ENCODE measurements around the gene ELMO1. TPM values are rescaled to one million over a fixed set of nuclear protein-coding genes. Genes with fewer than 3 reads are reported as not detected.

Gene ELMO1
- total RNA-seq, 1 experiment from 2014 or later, result not detected

DNA sequence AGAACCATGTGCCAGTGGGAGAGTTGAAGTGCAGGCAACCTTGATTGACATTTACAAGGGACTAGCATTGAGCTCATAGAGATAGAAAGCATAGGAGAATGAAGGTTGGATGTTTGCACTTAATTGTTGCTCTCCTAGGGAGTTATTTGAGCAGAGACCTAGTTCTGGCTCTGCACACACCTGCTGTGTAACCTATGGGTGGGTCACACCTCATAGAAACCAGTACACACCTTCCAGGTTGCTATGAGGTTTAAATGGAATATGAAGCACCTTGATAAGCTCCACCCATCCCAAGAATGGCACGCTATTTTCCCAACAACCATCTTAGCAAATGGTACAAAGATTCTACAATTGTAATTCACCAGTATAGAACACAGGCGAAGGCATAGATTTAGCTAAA, 638.2 kb downstream of the ELMO1 start:
- no TSS peak for BruUV-seq (replicated peaks)
- Histone ChIP-seq H3K4me3 (ENCODE audit: low read depth, low read length, poor library complexity, severe bottlenecking) (no peak overlapping the region), H3K27me3 (replicated peaks; ENCODE audit: insufficient read depth, low read depth, low read length, poor library complexity) (peaks cover 6% of the 10 kb centered on the region), H3K36me3 (ENCODE audit: insufficient read depth, low read length, poor library complexity, severe bottlenecking) (no peaks in the 10 kb centered on the region), H3K27ac (ENCODE audit: low read depth, low read length, poor library complexity, severe bottlenecking) (no peak overlapping the region), H3K4me1 (ENCODE audit: insufficient read depth, low read length, poor library complexity, severe bottlenecking) (no peaks in the 10 kb centered on the region), H3K9me3 (ENCODE audit: low read depth, low read length, poor library complexity, severe bottlenecking) (no peaks in the 10 kb centered on the region)
- DNase-seq (ENCODE audit: low spot score), result no peak
- TF ChIP-seq CTCF (conservative IDR thresholded peaks at IDR 0.05; ENCODE audit: low read depth, low read length), result no peak
- no peak for TF ChIP-seq EZH2 (IDR thresholded peaks at IDR 0.05; ENCODE audit: borderline replicate concordance, low read depth, low read length, poor library complexity, severe bottlenecking)
- ChIA-PET POLR2A (ENCODE audit: low non-redundant PET) (no interaction called here), CTCF (no interaction called here)
- intact Hi-C loops (cut with micrococcal nuclease; ENCODE audit: unreplicated experiment), result no loop called here

GRCh38 chr7:36810032-36810431, 638.6 kb downstream of the ELMO1 start:
- no peaks in the 10 kb centered on the region for H3K36me3 ChIP-seq (ENCODE audit: insufficient read depth, low read length, poor library complexity, severe bottlenecking)
- no peaks in the 10 kb centered on the region for H3K9me3 ChIP-seq (ENCODE audit: low read depth, low read length, poor library complexity, severe bottlenecking)
- ChIA-PET POLR2A (ENCODE audit: low non-redundant PET) (no interaction called here), CTCF (no interaction called here)
- no peaks in the 10 kb centered on the region for H3K4me1 ChIP-seq (ENCODE audit: insufficient read depth, low read length, poor library complexity, severe bottlenecking)
- intact Hi-C loops (cut with micrococcal nuclease; ENCODE audit: unreplicated experiment), result no loop called here
- no peak for DNase-seq (ENCODE audit: low spot score)
- H3K27ac ChIP-seq (ENCODE audit: low read depth, low read length, poor library complexity, severe bottlenecking), result no peak overlapping the region
- no TSS peak for BruUV-seq (replicated peaks)
- H3K4me3 ChIP-seq (ENCODE audit: low read depth, low read length, poor library complexity, severe bottlenecking), result no peak overlapping the region
- H3K27me3 ChIP-seq (replicated peaks; ENCODE audit: insufficient read depth, low read depth, low read length, poor library complexity), result peaks cover 6% of the 10 kb centered on the region
- TF ChIP-seq EZH2 (IDR thresholded peaks at IDR 0.05; ENCODE audit: borderline replicate concordance, low read depth, low read length, poor library complexity, severe bottlenecking) (no peak), CTCF (conservative IDR thresholded peaks at IDR 0.05; ENCODE audit: low read depth, low read length) (no peak)

- Histone ChIP-seq H3K27ac (ENCODE audit: low read depth, low read length, poor library complexity, severe bottlenecking) (no peak overlapping the region), H3K4me1 (ENCODE audit: insufficient read depth, low read length, poor library complexity, severe bottlenecking) (no peaks in the 10 kb centered on the region), H3K36me3 (ENCODE audit: insufficient read depth, low read length, poor library complexity, severe bottlenecking) (no peaks in the 10 kb centered on the region), H3K9me3 (ENCODE audit: low read depth, low read length, poor library complexity, severe bottlenecking) (no peaks in the 10 kb centered on the region), H3K4me3 (ENCODE audit: low read depth, low read length, poor library complexity, severe bottlenecking) (no peak overlapping the region), H3K27me3 (replicated peaks; ENCODE audit: insufficient read depth, low read depth, low read length, poor library complexity) (peaks cover 8% of the 10 kb centered on the region)
- TF ChIP-seq CTCF (conservative IDR thresholded peaks at IDR 0.05; ENCODE audit: low read depth, low read length), result no peak
- intact Hi-C loops (cut with micrococcal nuclease; ENCODE audit: unreplicated experiment), result no loop called here
- CTCF ChIA-PET, result no interaction called here
- POLR2A ChIA-PET (ENCODE audit: low non-redundant PET), result no interaction called here
- no TSS peak for BruUV-seq (replicated peaks)
- DNase-seq (ENCODE audit: low spot score), result no peak
These were observed 639.2 kb downstream of the ELMO1 start for GRCh38 chr7:36809510-36809909.

All from A673 (cell line).